ENCODE results near the gene PRKCH.
A peak's percentile ranks its signal among the peaks of the same experiment; 100 is the strongest.
"Not testable (repeated sequence)": the region's sequence is repeated elsewhere in the genome, so short reads cannot be mapped to it uniquely, and the experiment has no call there.

The PRKCH gene

GRCh38 chr14:61513986-61514830 lies 192.8 kb downstream of the PRKCH start:
- DNase-seq (ENCODE audit: low read depth, low spot score): no peak

- no peak for DNase-seq (ENCODE audit: low read depth, low spot score)
These were observed 193.5 kb downstream of the PRKCH start for GRCh38 chr14:61514927-61515326.

- no peak for DNase-seq (ENCODE audit: low read depth, low spot score)
These were observed 194.2 kb downstream of the PRKCH start for GRCh38 chr14:61515436-61516117.

GRCh38 chr14:61516118-61516743 lies 194.9 kb downstream of the PRKCH start:
- DNase-seq (ENCODE audit: low read depth, low spot score): no peak

- no peak for DNase-seq (ENCODE audit: low read depth, low spot score)
These were observed 195.7 kb downstream of the PRKCH start for GRCh38 chr14:61516964-61517653.

- DNase-seq (ENCODE audit: low read depth, low spot score): no peak
These were observed 196.6 kb downstream of the PRKCH start for GRCh38 chr14:61517911-61518384.

- no peak for DNase-seq (ENCODE audit: low read depth, low spot score)
These were observed 197.0 kb downstream of the PRKCH start for GRCh38 chr14:61518403-61518802.

- no peak for DNase-seq (ENCODE audit: low read depth, low spot score)
These were observed 197.7 kb downstream of the PRKCH start for GRCh38 chr14:61519106-61519505.

GRCh38 chr14:61519735-61520134 lies 198.4 kb downstream of the PRKCH start:
- no peak for DNase-seq (ENCODE audit: low read depth, low spot score)

GRCh38 chr14:61520576-61520975 lies 199.2 kb downstream of the PRKCH start:
- DNase-seq (ENCODE audit: low read depth, low spot score): no peak

- DNase-seq (ENCODE audit: low read depth, low spot score): no peak
These were observed 200.4 kb downstream of the PRKCH start for GRCh38 chr14:61521773-61522172.

GRCh38 chr14:61523751-61524150 lies 202.4 kb downstream of the PRKCH start:
- no peak for DNase-seq (ENCODE audit: low read depth, low spot score)

- DNase-seq (ENCODE audit: low read depth, low spot score): no peak
These were observed 202.9 kb downstream of the PRKCH start for GRCh38 chr14:61524211-61524806.

GRCh38 chr14:61524936-61525292 lies 203.5 kb downstream of the PRKCH start:
- DNase-seq (ENCODE audit: low read depth, low spot score): no peak

- DNase-seq (ENCODE audit: low read depth, low spot score): peak; percentile 59
These were observed 204.1 kb downstream of the PRKCH start for GRCh38 chr14:61525293-61526011.

- peak; percentile 86 for DNase-seq (ENCODE audit: low read depth, low spot score)
These were observed 205.3 kb downstream of the PRKCH start for GRCh38 chr14:61526405-61527312.

GRCh38 chr14:61527325-61528100 lies 206.1 kb downstream of the PRKCH start:
- DNase-seq (ENCODE audit: low read depth, low spot score): no peak

GRCh38 chr14:61528591-61529021 lies 207.2 kb downstream of the PRKCH start:
- DNase-seq (ENCODE audit: low read depth, low spot score): no peak

GRCh38 chr14:61529360-61529759 lies 208.0 kb downstream of the PRKCH start:
- not testable (repeated sequence) for DNase-seq (ENCODE audit: low read depth, low spot score)
